Tibial artery (tissue), 4 donors: ENCODE data around the gene UBE2A.

Source experiments
- DNase-seq, 2 donors: peaks; one replicate each; pipeline ENCODE4 v3.0.0-alpha.2; 2019
- H3K27ac ChIP-seq, 2 donors: fragments of 200-600 bp; sonication (generic) in 1 of 2; 1 replicate in 1 of 2; 2 replicates in 1 of 2; pipeline ENCODE4 v1.5.1; 2018 to 2019; ENCODE audit warnings: mild to moderate bottlenecking in 1 of 2
- H3K27me3 ChIP-seq, 2 donors: fragments of 200-600 bp; sonication (generic) in 1 of 2; one replicate each; pipeline versions ENCODE4 v1.5.1 to v1.6.0; 2016 to 2019
- H3K36me3 ChIP-seq, 3 donors: fragments of 200-600 bp; sonication (generic) in 2 of 3; one replicate each; pipeline ENCODE4 v1.5.1; 2016 to 2019; ENCODE audit warnings: mild to moderate bottlenecking in 2 of 3
- H3K4me1 ChIP-seq, 4 donors: fragments of 200-600 bp; sonication (generic) in 2 of 4; 1 replicate in 3 of 4; 2 replicates in 1 of 4; pipeline ENCODE4 v1.5.1; 2016 to 2019
- H3K4me3 ChIP-seq, 2 donors: fragments of 200-600 bp; sonication (generic) in 1 of 2; 1 replicate in 1 of 2; 2 replicates in 1 of 2; pipeline ENCODE4 v1.5.1; 2018 to 2019; ENCODE audit warnings: mild to moderate bottlenecking in 2 of 2
- H3K9me3 ChIP-seq, 3 donors: fragments of 200-600 bp; sonication (generic) in 1 of 3; one replicate each; pipeline ENCODE4 v1.5.1; 2016 to 2019
- intact Hi-C: fragments of 100-400 bp; cut with DNase I; formaldehyde crosslinking; loops from one replicate; pipeline ENCODE4 v1.15.0; 2023; ENCODE audit warnings: low total_unique reads
- TF ChIP-seq, protein P1 (sequence below), 2 experiments: fragments of 200-600 bp in 1 of 2; fragments of 450-650 bp in 1 of 2; IDR thresholded peaks; one replicate each; pipeline ENCODE4 v1.5.1; 2017 to 2019; ENCODE audit warnings: antibody characterized with exemption in 2 of 2, mild to moderate bottlenecking in 1 of 2, moderate library complexity in 1 of 2

Gene UBE2A

DNA sequence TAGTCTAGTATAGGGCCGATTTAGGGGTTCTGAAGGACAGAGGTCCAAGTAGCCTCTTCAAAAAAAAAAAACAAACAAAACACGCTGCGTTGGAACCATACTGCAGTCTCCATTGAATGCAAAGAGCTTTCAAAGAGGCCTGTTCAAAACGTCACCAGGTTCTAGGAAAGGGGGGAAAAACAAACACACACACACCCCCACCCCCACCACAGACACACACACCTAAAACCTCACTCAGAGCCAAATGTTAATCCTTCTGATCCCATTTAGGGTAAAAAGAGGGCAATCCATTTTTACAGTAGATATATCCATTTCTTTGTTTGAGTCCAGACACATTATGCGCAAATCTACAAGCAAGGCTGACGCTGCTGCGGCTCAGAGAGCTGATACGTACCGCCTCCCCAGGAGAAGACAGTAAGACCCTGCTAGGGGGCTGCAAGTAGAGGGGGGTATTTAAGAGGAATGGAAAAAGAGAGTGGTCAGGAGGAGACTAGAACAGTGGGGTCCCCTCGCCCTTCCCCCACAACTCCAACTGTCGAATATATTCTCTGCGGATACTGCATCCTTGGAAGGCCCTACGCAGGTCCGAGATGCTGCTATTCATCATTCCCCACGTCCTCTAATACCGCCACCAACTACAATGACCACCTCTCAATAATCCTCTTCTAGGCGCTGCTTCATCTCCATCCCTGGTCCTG lies 30.6 kb downstream of the UBE2A start:
- Histone ChIP-seq H3K36me3 (no peaks in the 10 kb centered on the region), H3K27ac (peak overlapping the region; percentile 86 to 93), H3K4me3 (peak overlapping the region; percentile 86 to 88), H3K27me3 (no peaks in the 10 kb centered on the region), H3K9me3 (no peaks in the 10 kb centered on the region), H3K4me1 (peaks cover 0 to 9% (median 1%) of the 10 kb centered on the region in 4 donors)
- TF ChIP-seq, protein P1, sequence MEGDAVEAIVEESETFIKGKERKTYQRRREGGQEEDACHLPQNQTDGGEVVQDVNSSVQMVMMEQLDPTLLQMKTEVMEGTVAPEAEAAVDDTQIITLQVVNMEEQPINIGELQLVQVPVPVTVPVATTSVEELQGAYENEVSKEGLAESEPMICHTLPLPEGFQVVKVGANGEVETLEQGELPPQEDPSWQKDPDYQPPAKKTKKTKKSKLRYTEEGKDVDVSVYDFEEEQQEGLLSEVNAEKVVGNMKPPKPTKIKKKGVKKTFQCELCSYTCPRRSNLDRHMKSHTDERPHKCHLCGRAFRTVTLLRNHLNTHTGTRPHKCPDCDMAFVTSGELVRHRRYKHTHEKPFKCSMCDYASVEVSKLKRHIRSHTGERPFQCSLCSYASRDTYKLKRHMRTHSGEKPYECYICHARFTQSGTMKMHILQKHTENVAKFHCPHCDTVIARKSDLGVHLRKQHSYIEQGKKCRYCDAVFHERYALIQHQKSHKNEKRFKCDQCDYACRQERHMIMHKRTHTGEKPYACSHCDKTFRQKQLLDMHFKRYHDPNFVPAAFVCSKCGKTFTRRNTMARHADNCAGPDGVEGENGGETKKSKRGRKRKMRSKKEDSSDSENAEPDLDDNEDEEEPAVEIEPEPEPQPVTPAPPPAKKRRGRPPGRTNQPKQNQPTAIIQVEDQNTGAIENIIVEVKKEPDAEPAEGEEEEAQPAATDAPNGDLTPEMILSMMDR (IDR thresholded peaks at IDR 0.05) = no peak
- no peak for DNase-seq
- intact Hi-C loops = no loop called here

DNA sequence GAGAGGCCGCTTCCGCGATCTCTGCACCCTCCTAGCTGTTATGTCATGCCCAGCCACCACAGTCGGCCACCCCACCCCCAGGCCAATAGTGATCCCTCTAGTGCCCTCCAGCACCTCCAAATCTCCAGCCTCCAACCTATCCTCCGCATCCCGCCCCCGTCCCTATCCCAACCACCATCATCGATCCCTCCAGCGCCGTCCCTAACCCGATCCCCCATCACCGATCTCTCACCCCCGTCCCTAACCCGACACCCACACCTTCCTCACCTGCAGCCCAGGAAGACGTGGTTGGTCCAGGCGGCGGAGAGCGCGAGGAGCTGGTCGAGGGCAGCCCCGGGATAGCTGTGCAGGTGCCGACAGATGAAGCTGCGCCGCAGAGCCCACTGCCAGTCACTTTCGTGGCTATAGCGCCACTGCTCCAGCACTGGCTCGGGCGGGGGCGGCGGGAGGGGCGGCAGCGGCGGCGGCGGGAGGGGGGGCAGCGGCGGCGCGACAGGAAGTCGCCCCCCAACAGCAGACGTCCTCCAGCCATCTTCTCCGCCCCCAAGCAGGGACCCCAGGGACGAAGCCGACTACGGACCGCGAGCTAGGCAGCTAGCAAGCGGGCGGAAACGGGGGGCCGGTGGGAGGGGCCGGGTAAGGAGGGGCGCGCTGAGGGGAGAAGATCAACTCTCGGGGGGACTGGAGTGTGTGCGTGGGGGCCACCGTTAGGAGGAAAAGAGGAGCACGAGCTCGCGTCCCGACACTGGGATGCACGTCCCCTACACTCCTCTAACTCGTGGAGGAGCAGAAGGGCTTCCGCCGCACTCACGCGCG lies 31.3 kb downstream of the UBE2A start:
- TF ChIP-seq, protein P1 (IDR thresholded peaks at IDR 0.05) = no peak
- Histone ChIP-seq H3K4me3 (peak overlapping the region; percentile 86 to 88), H3K4me1 (peaks cover 0 to 9% (median 1%) of the 10 kb centered on the region in 4 donors), H3K27ac (peak overlapping the region; percentile 86 to 93), H3K27me3 (no peaks in the 10 kb centered on the region), H3K36me3 (no peaks in the 10 kb centered on the region), H3K9me3 (no peaks in the 10 kb centered on the region)
- DNase-seq = peak; percentile 23 to 62
- intact Hi-C loops = no loop called here

DNA sequence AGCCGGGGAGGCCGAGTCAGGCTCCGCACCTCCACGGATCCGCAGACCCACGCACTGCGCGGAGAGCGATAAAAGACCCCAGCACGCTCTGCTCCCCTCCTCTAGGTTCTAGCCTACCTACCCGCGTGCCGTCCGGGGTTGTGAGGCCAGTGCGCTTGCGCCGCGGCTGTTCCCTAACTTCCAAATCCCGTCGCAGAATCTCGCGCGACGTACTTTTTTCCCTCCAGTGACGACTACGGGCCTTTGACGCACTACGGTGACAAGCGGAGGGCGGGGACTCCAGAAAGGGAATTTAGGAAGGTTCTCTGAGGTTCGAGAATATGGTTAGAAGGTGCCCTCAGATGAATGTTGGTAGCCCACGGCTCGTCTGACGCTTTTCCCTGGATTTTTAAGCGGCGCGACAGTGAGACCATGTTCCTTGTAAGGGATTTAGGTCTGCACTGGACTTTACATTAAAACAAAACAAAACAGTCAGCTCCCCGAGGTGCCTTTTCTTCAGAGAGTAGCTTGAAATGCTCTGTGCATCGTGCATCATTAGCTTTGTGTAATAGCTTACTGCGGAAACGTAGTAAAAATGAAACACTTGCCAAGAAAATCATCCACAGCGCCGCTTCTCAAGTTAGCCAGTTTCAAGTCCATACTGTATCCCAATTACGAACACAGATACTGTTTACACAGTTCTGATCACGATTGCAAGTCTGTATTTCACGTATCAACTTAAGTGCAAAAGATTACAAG lies 32.1 kb downstream of the UBE2A start, which contains the start of gene NKRF:
TSS of gene NKRF (minus strand) at position 145 of the 738 bp plus-strand sequence.
- Histone ChIP-seq H3K27ac (peak within 1 kb of the TSS; percentile 86 to 93), H3K36me3 (no peaks in the 10 kb centered on the region), H3K27me3 (no peaks in the 10 kb centered on the region), H3K4me3 (peak within 1 kb of the TSS; percentile 86 to 88), H3K9me3 (no peaks in the 10 kb centered on the region), H3K4me1 (peaks cover 0 to 9% (median 1%) of the 10 kb centered on the region in 4 donors)
- DNase-seq = peak; percentile 88 to 96
- TF ChIP-seq, protein P1 (IDR thresholded peaks at IDR 0.05) = no peak
- intact Hi-C loops = no loop called here

DNA sequence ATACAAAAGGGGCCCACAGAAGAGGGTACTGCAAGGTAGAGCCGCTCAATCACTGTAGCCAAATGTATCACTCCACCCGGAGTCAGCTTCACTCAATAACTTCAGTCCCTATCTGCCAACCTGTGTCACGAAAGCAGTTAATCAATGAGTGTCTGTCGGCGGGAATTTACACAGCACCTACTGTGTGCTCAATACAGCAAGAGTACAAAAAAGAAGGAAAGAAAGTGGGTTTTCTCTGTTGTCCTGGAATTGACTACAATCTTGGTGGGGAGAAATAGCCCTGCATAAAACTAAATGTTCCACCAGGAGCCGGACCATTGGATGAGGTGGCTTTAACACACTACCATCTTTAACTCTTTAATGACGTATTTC lies 32.6 kb downstream of the UBE2A start:
- no peaks in the 10 kb centered on the region for H3K9me3 ChIP-seq
- H3K27ac ChIP-seq = peak overlapping the region; percentile 86 to 93
- H3K4me3 ChIP-seq = peak overlapping the region; percentile 86 to 88
- peaks cover 0 to 9% (median 1%) of the 10 kb centered on the region in 4 donors for H3K4me1 ChIP-seq
- intact Hi-C loops = no loop called here
- DNase-seq = no peak
- TF ChIP-seq, protein P1 (IDR thresholded peaks at IDR 0.05) = no peak
- no peaks in the 10 kb centered on the region for H3K36me3 ChIP-seq
- no peaks in the 10 kb centered on the region for H3K27me3 ChIP-seq

DNA sequence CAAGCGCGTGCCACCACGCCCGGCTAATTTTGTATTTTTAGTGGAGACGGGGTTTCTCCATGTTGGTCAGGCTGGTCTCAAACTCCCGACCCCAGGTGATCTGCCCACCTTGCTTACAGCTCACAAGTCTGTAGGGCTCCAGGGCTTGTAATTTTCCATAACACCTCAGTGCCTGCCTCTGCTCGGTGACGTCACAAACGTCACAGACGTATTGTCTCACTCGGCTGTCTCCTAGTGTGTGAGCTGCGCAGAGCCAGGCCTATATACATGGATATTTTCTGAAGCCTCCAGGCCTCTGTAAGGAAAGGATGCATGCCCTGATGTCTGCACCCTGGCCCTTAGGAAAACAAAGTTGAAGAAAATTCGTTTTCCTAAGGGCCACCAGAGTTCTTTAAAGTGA lies 40.4 kb downstream of the UBE2A start:
- Histone ChIP-seq H3K4me3 (no peak overlapping the region), H3K27me3 (no peaks in the 10 kb centered on the region), H3K4me1 (no peaks in the 10 kb centered on the region), H3K27ac (no peak overlapping the region), H3K36me3 (no peaks in the 10 kb centered on the region), H3K9me3 (no peaks in the 10 kb centered on the region)
- TF ChIP-seq, protein P1 (IDR thresholded peaks at IDR 0.05) = no peak
- no peak for DNase-seq
- intact Hi-C loops = loop anchor here (5.0 kb wide), 2 partner anchors 118 to 178 kb away; partner anchors contain the start of gene RPL39
